Choroid plexus epithelial cell (primary cell): Measurements from ENCODE around the gene TMC7.

Experiments
- DNase-seq: peaks from one replicate; pipeline ENCODE4 v3.0.0-alpha.2; 2010; ENCODE audit warnings: low read depth
- H3K4me3 ChIP-seq: 2 replicates; pipeline ENCODE4 v1.5.1; 2011; ENCODE audit warnings: low read depth, mild to moderate bottlenecking, control low read depth, low read length, moderate library complexity
- TF ChIP-seq, protein P1 (sequence below): conservative IDR thresholded peaks from 2 replicates; pipeline ENCODE4 v1.5.1; 2011; ENCODE audit warnings: low read depth, mild to moderate bottlenecking, control low read depth, inconsistent platforms, low read length, moderate library complexity

The TMC7 gene

DNA sequence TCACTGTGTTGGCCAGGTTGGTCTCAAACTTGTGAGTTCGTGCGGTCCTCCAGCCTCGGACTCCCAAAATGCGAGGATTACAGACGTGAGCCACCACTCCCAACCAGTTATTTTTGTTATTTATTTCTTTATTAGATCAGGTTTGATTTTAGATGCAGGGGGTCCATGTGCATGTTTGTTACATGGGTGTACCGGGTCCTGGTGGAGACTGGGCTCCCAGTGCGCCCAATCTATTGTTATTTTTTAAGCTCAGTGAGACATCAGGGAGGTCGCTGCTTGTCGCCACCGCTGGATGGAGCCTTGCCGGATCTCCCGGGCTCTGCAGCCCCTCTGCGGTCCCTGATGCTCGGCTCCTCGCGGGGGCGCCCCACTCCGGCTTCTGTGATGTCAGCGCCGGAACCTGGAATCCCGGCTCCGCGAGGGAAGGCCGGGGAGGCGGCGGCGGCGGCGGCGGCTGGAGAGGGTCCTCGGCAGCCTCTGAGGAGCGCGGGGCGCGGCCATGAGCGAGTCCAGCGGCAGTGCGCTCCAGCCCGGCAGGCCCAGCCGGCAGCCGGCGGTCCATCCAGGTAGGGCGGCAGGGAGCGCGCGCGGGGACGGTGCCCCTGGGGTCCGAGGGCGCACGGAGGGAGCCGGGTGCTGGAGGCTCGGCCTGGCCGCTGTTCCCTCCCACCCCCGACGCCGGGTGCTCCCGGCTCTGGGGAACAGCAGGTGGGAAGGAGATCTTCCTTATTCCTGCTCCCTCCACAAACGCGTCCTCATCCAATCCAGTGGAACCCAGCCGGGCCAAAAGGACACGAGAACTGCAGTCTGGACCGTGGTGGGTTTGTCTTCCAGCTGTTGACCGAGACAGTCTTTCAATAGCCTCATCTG, at the start of gene TMC7:
TSS of gene TMC7 (plus strand) at position 370 of the 870 bp plus-strand sequence. CDS start at position 500, 130 bp downstream.
- TF ChIP-seq, protein P1, sequence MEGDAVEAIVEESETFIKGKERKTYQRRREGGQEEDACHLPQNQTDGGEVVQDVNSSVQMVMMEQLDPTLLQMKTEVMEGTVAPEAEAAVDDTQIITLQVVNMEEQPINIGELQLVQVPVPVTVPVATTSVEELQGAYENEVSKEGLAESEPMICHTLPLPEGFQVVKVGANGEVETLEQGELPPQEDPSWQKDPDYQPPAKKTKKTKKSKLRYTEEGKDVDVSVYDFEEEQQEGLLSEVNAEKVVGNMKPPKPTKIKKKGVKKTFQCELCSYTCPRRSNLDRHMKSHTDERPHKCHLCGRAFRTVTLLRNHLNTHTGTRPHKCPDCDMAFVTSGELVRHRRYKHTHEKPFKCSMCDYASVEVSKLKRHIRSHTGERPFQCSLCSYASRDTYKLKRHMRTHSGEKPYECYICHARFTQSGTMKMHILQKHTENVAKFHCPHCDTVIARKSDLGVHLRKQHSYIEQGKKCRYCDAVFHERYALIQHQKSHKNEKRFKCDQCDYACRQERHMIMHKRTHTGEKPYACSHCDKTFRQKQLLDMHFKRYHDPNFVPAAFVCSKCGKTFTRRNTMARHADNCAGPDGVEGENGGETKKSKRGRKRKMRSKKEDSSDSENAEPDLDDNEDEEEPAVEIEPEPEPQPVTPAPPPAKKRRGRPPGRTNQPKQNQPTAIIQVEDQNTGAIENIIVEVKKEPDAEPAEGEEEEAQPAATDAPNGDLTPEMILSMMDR: peak; percentile 80
- H3K4me3 ChIP-seq: peak within 1 kb of the TSS; percentile 58
- DNase-seq: peak; percentile 80

DNA sequence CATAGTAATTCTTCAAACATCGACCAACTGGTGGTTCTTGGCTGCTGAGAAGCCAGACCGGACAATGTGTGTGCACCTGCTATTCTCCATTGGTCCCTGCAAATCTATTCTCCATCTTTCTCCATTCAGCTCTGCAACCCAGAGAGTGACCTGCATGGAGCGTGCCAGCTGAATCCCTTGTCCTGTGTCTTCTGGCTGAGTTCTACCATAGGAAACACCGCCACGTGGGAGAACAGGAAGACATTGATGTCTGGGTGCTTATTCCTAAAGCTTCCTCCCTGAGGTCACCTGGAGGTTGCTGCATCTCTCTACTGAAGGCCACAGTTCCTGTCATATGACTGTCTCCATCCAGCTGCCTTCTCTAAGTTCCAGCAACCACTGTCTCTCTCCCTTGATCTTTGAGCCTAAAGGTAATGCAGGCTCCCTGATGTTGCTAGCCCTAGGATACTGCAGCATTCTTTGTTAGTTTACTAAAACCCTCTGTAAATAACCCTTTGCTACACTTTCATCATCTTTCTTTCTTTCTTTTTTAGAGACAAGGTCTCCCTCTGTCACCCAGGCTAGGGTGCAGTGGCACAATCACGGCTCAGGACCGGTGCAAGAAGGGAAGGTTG, 46.9 kb upstream of the TMC7 start:
- TF ChIP-seq, protein P1: no peak
- DNase-seq: no peak
- no peak overlapping the region for H3K4me3 ChIP-seq

DNA sequence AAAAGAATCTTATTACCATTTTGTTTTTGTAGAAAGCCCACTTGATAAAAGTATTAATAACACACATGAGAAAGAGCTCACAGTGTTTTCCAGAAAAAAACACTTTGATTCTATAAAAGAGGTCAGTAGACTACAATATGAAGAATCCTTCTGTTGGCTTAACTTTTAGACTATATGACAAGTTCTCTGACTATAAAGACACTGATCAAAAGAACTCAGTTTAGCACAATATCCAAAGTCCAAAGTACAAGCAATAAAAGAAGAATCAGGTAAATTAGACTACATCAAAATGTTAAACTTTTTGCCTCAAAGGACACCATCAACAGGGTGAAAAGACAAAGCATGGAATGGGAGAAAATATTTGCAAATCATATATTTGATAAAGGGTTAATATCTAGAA, 46.3 kb upstream of the TMC7 start:
- TF ChIP-seq, protein P1: no peak
- H3K4me3 ChIP-seq: no peak overlapping the region
- DNase-seq: no peak

DNA sequence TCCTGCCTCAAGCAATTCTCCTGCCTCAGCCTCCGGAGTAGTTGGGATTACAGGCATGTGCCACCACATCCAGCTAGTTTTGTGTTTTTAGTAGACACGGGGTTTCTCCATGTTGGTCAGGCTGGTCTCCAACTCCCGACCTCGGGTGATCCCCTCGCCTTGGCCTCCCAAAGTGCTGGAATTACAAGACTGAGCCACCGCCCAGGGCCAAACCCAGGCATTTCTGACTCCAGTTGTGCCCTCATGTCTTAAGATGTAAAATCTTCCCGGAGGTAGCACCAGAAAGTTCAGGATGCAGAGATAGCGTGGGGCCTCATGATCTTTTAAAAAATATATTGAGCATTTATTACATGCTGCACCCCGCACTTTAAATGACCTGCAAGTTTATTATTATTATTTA, 44.7 kb upstream of the TMC7 start:
- no peak overlapping the region for H3K4me3 ChIP-seq
- TF ChIP-seq, protein P1: no peak
- no peak for DNase-seq

DNA sequence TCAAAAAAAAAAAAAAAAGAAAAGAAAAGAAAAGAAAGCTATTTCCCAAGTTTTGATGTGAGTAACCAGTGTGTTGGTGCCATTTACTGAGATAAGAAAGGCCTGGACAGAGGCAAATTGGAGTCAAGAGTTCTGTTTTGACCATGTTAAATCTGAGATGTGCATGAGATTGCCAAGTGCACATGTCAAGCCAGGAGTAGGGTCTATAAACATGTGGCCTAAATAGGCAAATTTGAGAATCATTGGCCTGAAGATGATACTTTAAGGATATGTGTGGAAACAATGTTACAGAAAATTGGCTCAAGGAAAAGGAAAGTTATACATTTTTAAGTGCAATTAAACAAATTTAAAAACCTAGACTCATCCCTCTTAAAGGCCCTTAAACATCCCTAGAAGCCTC, 42.3 kb upstream of the TMC7 start:
- no peak overlapping the region for H3K4me3 ChIP-seq
- TF ChIP-seq, protein P1: no peak
- no peak for DNase-seq

DNA sequence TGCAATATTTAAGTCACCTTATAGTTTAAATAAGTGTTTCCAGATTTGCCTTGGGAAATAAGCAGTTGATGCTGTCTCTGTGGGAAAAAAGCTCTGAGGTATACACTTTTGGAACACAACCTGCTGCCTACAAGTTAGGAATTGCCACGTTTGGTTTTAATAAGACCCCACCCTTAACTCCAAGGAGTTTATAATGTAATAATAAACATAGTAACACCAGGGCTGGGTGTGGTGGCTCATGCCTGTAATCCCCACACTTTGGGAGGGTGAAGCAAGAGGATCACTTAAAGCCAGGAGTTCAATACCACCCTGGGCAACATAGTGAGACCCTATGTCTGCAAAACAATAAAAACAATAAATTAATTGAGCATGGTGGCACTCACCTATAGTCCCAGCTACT, 41.7 kb upstream of the TMC7 start:
- no peak overlapping the region for H3K4me3 ChIP-seq
- TF ChIP-seq, protein P1: no peak
- DNase-seq: no peak
